HL-60 (cell line): ENCODE results near the gene CNTNAP2.

ENCODE experiments used
- DNase-seq, 2 experiments: peaks; one replicate each; pipeline ENCODE4 v3.0.0-alpha.2; 2010 to 2020; ENCODE audit warnings: low read depth in 1 of 2, low spot score in 1 of 2
- H3K27ac ChIP-seq: fragments of 250-450 bp; sonication (Bioruptor Pico); replicated peaks from 2 replicates; pipeline ENCODE4 v1.5.1; 2020; ENCODE audit warnings: mild to moderate bottlenecking, moderate library complexity
- H3K27me3 ChIP-seq: fragments of 250-450 bp; sonication (Bioruptor Pico); 2 replicates; pipeline ENCODE4 v1.5.1; 2021; ENCODE audit warnings: mild to moderate bottlenecking, moderate library complexity; ENCODE audit not compliant: insufficient read depth, poor library complexity, severe bottlenecking
- H3K4me3 ChIP-seq: replicated peaks from 2 replicates; pipeline ENCODE4 v1.5.1; 2011; ENCODE audit warnings: mild to moderate bottlenecking, control low read depth, low read length; ENCODE audit not compliant: insufficient read depth
- CTCF ChIP-seq: IDR thresholded peaks from one replicate; pipeline ENCODE4 v1.5.1; 2011; ENCODE audit warnings: low read length, control low read depth, inconsistent platforms; ENCODE audit not compliant: insufficient read depth
- GABPA ChIP-seq: IDR thresholded peaks from 2 replicates; pipeline ENCODE4 v1.6.1; 2012; ENCODE audit warnings: low read depth
- POLR2AphosphoS5 ChIP-seq: IDR thresholded peaks from 2 replicates; pipeline ENCODE4 v1.6.1; 2012; ENCODE audit warnings: low read depth
- SPI1 ChIP-seq: IDR thresholded peaks from 2 replicates; pipeline ENCODE4 v1.6.1; 2012; ENCODE audit warnings: low read depth, mild to moderate bottlenecking, borderline replicate concordance
- TF ChIP-seq, protein P1 (sequence below): IDR thresholded peaks from 2 replicates; pipeline ENCODE4 v1.6.1; 2012; ENCODE audit warnings: low read depth; ENCODE audit not compliant: insufficient replicate concordance

The CNTNAP2 gene

DNA sequence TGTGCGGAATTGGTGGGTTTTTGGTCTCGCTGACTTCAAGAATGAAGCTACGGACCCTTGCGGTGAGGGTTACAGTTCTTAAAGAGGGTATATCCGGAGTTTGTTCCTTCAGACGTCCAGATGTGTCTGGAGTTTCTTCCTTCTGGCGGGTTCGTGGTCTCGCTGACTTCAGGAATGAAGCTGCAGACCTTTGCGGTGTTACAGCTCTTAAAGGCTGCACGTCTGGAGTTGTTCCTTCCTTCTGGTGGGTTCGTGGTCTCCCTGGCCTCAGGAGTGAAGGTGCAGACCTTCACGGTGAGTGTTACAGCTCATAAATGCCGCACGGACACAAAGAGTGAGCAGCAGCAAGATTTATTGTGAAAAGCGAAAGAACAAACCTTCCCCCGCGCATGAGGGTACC is 670.7 kb downstream of the CNTNAP2 start:
- no peak for TF ChIP-seq CTCF
- TF ChIP-seq SPI1, result no peak
- no peaks in the 10 kb centered on the region for H3K27me3 ChIP-seq
- DNase-seq, result no peak

GRCh38 chr7:146788008-146788407 is 671.4 kb downstream of the CNTNAP2 start:
- no peak for DNase-seq
- Histone ChIP-seq H3K4me3 (no peak overlapping the region), H3K27ac (no peak overlapping the region), H3K27me3 (no peaks in the 10 kb centered on the region)
- TF ChIP-seq SPI1 (no peak), GABPA (no peak), POLR2AphosphoS5 (no peak)
- TF ChIP-seq, protein P1, sequence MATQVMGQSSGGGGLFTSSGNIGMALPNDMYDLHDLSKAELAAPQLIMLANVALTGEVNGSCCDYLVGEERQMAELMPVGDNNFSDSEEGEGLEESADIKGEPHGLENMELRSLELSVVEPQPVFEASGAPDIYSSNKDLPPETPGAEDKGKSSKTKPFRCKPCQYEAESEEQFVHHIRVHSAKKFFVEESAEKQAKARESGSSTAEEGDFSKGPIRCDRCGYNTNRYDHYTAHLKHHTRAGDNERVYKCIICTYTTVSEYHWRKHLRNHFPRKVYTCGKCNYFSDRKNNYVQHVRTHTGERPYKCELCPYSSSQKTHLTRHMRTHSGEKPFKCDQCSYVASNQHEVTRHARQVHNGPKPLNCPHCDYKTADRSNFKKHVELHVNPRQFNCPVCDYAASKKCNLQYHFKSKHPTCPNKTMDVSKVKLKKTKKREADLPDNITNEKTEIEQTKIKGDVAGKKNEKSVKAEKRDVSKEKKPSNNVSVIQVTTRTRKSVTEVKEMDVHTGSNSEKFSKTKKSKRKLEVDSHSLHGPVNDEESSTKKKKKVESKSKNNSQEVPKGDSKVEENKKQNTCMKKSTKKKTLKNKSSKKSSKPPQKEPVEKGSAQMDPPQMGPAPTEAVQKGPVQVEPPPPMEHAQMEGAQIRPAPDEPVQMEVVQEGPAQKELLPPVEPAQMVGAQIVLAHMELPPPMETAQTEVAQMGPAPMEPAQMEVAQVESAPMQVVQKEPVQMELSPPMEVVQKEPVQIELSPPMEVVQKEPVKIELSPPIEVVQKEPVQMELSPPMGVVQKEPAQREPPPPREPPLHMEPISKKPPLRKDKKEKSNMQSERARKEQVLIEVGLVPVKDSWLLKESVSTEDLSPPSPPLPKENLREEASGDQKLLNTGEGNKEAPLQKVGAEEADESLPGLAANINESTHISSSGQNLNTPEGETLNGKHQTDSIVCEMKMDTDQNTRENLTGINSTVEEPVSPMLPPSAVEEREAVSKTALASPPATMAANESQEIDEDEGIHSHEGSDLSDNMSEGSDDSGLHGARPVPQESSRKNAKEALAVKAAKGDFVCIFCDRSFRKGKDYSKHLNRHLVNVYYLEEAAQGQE, result no peak

More for the DNA sequence above, 670.7 kb downstream of the CNTNAP2 start:
- Histone ChIP-seq H3K27ac (no peak overlapping the region), H3K4me3 (no peak overlapping the region)

GRCh38 chr7:146791344-146792285 is 675.0 kb downstream of the CNTNAP2 start:
- Histone ChIP-seq H3K27me3 (no peaks in the 10 kb centered on the region), H3K4me3 (no peak overlapping the region), H3K27ac (no peak overlapping the region)
- no peak for DNase-seq
- no peak for TF ChIP-seq GABPA
- no peak for TF ChIP-seq POLR2AphosphoS5
- TF ChIP-seq, protein P1, result no peak
- no peak for TF ChIP-seq SPI1
- no peak for TF ChIP-seq CTCF

DNA sequence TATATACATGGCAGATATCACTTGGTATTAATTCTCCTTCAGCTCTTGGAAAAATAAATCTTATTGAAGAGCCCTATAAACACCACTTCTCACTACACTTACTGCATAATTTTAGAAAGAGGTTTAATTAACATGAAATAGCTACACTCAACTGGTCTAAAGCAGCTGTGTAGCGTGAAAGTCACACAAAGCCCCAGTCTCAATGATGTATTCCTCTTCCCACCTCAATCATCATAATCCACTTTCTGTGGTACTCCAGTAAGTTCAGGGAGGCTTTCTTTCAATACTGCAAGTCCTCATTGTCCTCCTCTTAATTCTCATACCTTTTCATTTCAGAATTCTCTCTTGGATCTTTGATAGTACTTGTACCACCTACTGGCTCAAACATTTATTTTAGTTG is 688.0 kb downstream of the CNTNAP2 start:
- H3K4me3 ChIP-seq, result no peak overlapping the region

More for the DNA sequence above, 688.0 kb downstream of the CNTNAP2 start:
- TF ChIP-seq CTCF (no peak), GABPA (no peak), SPI1 (no peak), POLR2AphosphoS5 (no peak)
- TF ChIP-seq, protein P1, result no peak
- no peak for DNase-seq
- Histone ChIP-seq H3K27ac (no peak overlapping the region), H3K27me3 (no peaks in the 10 kb centered on the region)
